ENCODE measurements around the gene JAM3. TPM values are rescaled to one million over a fixed set of nuclear protein-coding genes. Genes with fewer than 3 reads are reported as not detected.

JAM3 gene
- total RNA-seq, 1 experiment from 2014 or later, result 45.4 TPM

GRCh38 chr11:134069426-134070341 lies 812 bp downstream of the JAM3 start:
- no TSS peak for BruUV-seq (replicated peaks)
- ChIA-PET CTCF (no interaction called here), POLR2A (interaction anchor here (0.7 kb wide), 1 partner anchor 9 kb away, joined by 4 read pairs; no protein-coding TSS in a partner anchor)
- Histone ChIP-seq H3K27ac (ENCODE audit: low read length) (peak overlapping the region; percentile 7; the same call in 1 of the 2 replicates), H3K4me3 (ENCODE audit: low read depth in 2 of 2, low read length in 2 of 2) (peak overlapping the region; percentile 64 to 79), H3K9me3 (ENCODE audit: control insufficient read depth, insufficient read depth, low read depth, low read length) (no peaks in the 10 kb centered on the region), H3K36me3 (ENCODE audit: control insufficient read depth, insufficient read depth, low read length) (no peaks in the 10 kb centered on the region), H3K4me1 (ENCODE audit: control insufficient read depth, insufficient read depth, low read length) (peaks cover 7% of the 10 kb centered on the region; the same call in 1 of the 2 replicates), H3K27me3 (ENCODE audit: control insufficient read depth, insufficient read depth, low read length) (peaks cover 15% of the 10 kb centered on the region)
- DNase-seq (ENCODE audit: low read depth, low spot score), result no peak
- in situ Hi-C loops (cut with HindIII; ENCODE audit: low pct_unique_long_range_greater_than_20kb, low sequenced_read_pairs) (no loop called here), intact Hi-C loops (cut with micrococcal nuclease; ENCODE audit: unreplicated experiment) (no loop called here)
- TF ChIP-seq TCF7L2 (IDR thresholded peaks at IDR 0.05; ENCODE audit: low read depth, low read length) (no peak), POLR2AphosphoS5 (IDR thresholded peaks at IDR 0.05; ENCODE audit: low read depth, low read length) (no peak), CTCF (IDR thresholded peaks at IDR 0.05) (no peak), REST (IDR thresholded peaks at IDR 0.05; ENCODE audit: insufficient read depth in 1 of 2, low read depth in 2 of 2, low read length in 1 of 2) (no peak), SIN3A (IDR thresholded peaks at IDR 0.05; ENCODE audit: borderline replicate concordance, insufficient read depth, low read depth, low read length) (no peak)
- peak; percentile 58 for ATAC-seq

GRCh38 chr11:134070342-134070845 lies 1.5 kb downstream of the JAM3 start:
- POLR2A ChIA-PET, result no interaction called here

More at GRCh38 chr11:134070342-134070845, 1.5 kb downstream of the JAM3 start:
- no TSS peak for BruUV-seq (replicated peaks)
- CTCF ChIA-PET, result no interaction called here
- Histone ChIP-seq H3K27ac (ENCODE audit: low read length) (no peak overlapping the region), H3K36me3 (ENCODE audit: control insufficient read depth, insufficient read depth, low read length) (no peaks in the 10 kb centered on the region), H3K27me3 (ENCODE audit: control insufficient read depth, insufficient read depth, low read length) (peaks cover 13% of the 10 kb centered on the region), H3K4me3 (ENCODE audit: low read depth in 2 of 2, low read length in 2 of 2) (no peak overlapping the region), H3K4me1 (ENCODE audit: control insufficient read depth, insufficient read depth, low read length) (peaks cover 7% of the 10 kb centered on the region; the same call in 1 of the 2 replicates), H3K9me3 (ENCODE audit: control insufficient read depth, insufficient read depth, low read depth, low read length) (no peaks in the 10 kb centered on the region)
- DNase-seq (ENCODE audit: low read depth, low spot score), result no peak
- in situ Hi-C loops (cut with HindIII; ENCODE audit: low pct_unique_long_range_greater_than_20kb, low sequenced_read_pairs), result no loop called here
- no peak for TF ChIP-seq POLR2AphosphoS5 (IDR thresholded peaks at IDR 0.05; ENCODE audit: low read depth, low read length)
- TF ChIP-seq CTCF (IDR thresholded peaks at IDR 0.05), result no peak
- intact Hi-C loops (cut with micrococcal nuclease; ENCODE audit: unreplicated experiment), result no loop called here
- no peak for ATAC-seq
